Measurements from ENCODE around the gene ELK4.

- TF ChIP-seq CTCF (optimal IDR thresholded peaks at IDR 0.05 in 1 of 3, IDR thresholded peaks at IDR 0.05 in 1 of 3, conservative IDR thresholded peaks at IDR 0.05 in 1 of 3; ENCODE audit: extremely low read depth in 1 of 3, insufficient read depth in 2 of 3, low read length in 3 of 3) (no peak), EZH2 (IDR thresholded peaks at IDR 0.05; ENCODE audit: low read length) (no peak)
These were observed 43.4 kb upstream of the ELK4 start for GRCh38 chr1:205675247-205675646.
